DND-41 (cell line): Measurements from ENCODE around the gene IKBKE.

Experiments used
- CTCF ChIP-seq: IDR thresholded peaks from 2 replicates; pipeline ENCODE4 v1.5.1; 2012; ENCODE audit warnings: borderline replicate concordance, low read length, moderate library complexity, mild to moderate bottlenecking; ENCODE audit not compliant: poor library complexity, severe bottlenecking; ENCODE audit errors: extremely low read depth
- EZH2 ChIP-seq: IDR thresholded peaks from 3 replicates; pipeline ENCODE4 v1.6.1; 2012; ENCODE audit warnings: borderline replicate concordance, low read depth, mild to moderate bottlenecking, moderate library complexity, low read length, inconsistent platforms; ENCODE audit not compliant: severe bottlenecking

- TF ChIP-seq CTCF (no peak), EZH2 (no peak)
Measured at GRCh38 chr1:206503591-206504362, 33.5 kb downstream of the IKBKE start.
